RWPE1 (cell line): ENCODE data around the gene LARP4B.

Experiments used
- CTCF ChIA-PET: fragments of 350-600 bp; sonication (Branson Sonifier 250); formaldehyde crosslinking; extraction: SDS; loops from one replicate; lab custom pipeline; 2021; lab: Yijun Ruan, JAX
- POLR2A ChIA-PET: fragments of 400-600 bp; formaldehyde crosslinking; extraction: SDS; loops from one replicate; lab custom pipeline; 2020; ENCODE audit warnings: antibody characterized with exemption; ENCODE audit not compliant: low non-redundant PET; lab: Yijun Ruan, JAX
- DNase-seq: peaks from one replicate; pipeline ENCODE4 v3.0.0; 2012; ENCODE audit warnings: low spot score
- H3K27ac ChIP-seq: fragments of 450-650 bp; 2 replicates; pipeline ENCODE4 v1.5.1; 2017
- CTCF ChIP-seq: fragments of 450-650 bp; conservative IDR thresholded peaks from 2 replicates; pipeline ENCODE4 v1.5.1; 2017; ENCODE audit warnings: low read depth, mild to moderate bottlenecking

LARP4B gene

DNA sequence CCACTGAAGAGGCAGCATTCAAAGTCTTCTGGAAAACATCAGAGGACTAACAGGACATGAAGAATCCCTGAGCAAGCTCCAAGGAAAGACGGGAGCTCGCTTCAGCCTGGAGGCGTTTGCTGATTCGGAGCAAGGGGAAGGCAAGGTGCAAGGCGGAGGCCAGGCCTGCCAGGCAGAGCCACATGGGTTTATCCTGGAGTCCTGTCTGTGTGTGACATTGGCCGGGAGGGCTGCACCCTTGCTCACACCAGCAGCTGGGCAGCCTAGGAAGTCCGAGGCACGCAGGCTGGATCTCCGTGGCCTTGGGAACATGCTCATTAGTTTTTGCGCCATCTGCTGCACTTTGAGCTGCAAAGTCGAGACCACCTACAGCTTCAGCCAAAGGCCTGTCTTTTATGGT, 22.3 kb upstream of the LARP4B start:
- no peak for DNase-seq
- ChIA-PET POLR2A (no interaction called here), CTCF (no interaction called here)
- TF ChIP-seq CTCF = no peak
- no peak overlapping the region for H3K27ac ChIP-seq

GRCh38 chr10:949446-949845, 17.9 kb upstream of the LARP4B start:
- DNase-seq = no peak
- CTCF ChIA-PET = no interaction called here
- POLR2A ChIA-PET = no interaction called here
- no peak overlapping the region for H3K27ac ChIP-seq
- TF ChIP-seq CTCF = no peak

GRCh38 chr10:948347-948746, 16.8 kb upstream of the LARP4B start:
- ChIA-PET POLR2A (no interaction called here), CTCF (interaction anchor here (0.6 kb wide), 2 partner anchors 11 to 775 kb away, joined by 3 read pairs; no protein-coding TSS in a partner anchor)
- no peak for DNase-seq
- H3K27ac ChIP-seq = no peak overlapping the region
- no peak for TF ChIP-seq CTCF

GRCh38 chr10:947881-948280, 16.4 kb upstream of the LARP4B start:
- DNase-seq = no peak
- CTCF ChIA-PET = interaction anchor here (0.6 kb wide), 1 partner anchor 775 kb away, joined by 3 read pairs; no protein-coding TSS in a partner anchor
- no peak overlapping the region for H3K27ac ChIP-seq
- TF ChIP-seq CTCF = no peak
- POLR2A ChIA-PET = no interaction called here

DNA sequence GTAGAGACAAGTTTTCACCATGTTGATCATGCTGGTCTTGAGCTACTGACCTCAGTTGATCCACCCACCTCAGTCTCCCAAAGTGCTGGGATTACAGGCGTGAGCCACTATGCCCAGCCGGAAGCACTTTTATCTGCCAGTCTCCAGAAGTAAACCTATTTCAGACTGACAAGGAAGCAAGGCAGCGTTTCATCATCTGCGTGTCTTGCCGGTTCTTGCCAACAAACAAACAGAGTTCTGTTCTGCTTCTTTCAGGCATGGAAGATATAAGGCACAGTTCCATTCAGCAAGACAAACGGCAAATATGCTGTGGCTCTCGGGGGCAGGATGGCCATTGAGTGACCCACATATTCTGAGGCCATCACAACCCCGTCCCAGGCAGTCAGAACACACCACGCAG, 15.5 kb upstream of the LARP4B start:
- H3K27ac ChIP-seq = no peak overlapping the region
- ChIA-PET CTCF (no interaction called here), POLR2A (no interaction called here)
- no peak for DNase-seq
- TF ChIP-seq CTCF = no peak

DNA sequence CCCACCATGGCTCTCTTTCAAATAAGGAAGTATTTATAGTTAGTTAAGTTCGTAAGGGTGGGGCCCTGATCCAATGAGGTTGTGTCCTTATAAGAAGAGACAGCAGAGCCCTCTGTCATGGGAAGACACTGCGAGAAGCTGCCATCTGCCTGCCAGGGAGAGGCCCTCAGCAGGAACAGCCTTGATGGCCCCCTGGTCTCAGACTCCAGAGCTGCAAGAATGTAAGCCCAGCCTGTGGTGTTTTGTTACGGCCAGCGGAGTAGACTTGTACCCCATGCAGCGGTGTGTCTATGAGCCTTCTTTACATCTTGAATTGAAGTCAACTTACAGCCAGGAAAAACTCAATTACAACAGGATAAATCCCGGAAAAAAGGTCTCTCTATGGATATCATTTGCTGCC, 14.3 kb upstream of the LARP4B start:
- no peak for DNase-seq
- CTCF ChIA-PET = interaction anchor here (0.6 to 0.7 kb wide), 2 partner anchors 20 to 28 kb away, joined by 3 to 4 read pairs; no protein-coding TSS in a partner anchor
- no peak for TF ChIP-seq CTCF
- no peak overlapping the region for H3K27ac ChIP-seq
- POLR2A ChIA-PET = no interaction called here
